ENCODE measurements around the gene RNGTT. TPM values are rescaled to one million over a fixed set of nuclear protein-coding genes. Genes with fewer than 3 reads are reported as not detected.

Gene RNGTT
- total RNA-seq, 2 donors from 2014 or later = 7.8 to 11.4 TPM

- intact Hi-C loops (cut with DNase I) = no loop called here
- no peak for TF ChIP-seq CTCF (IDR thresholded peaks at IDR 0.05)
- no peak overlapping the region for H3K27ac ChIP-seq
- H3K4me1 ChIP-seq = no peaks in the 10 kb centered on the region
- H3K9ac ChIP-seq (ENCODE audit: low read depth in 2 of 2, low read length in 2 of 2) = no peak overlapping the region
- DNase-seq = no peak
- no peaks in the 10 kb centered on the region for H3K27me3 ChIP-seq
- H3K9me3 ChIP-seq = no peaks in the 10 kb centered on the region
- no peaks in the 10 kb centered on the region for H3K36me3 ChIP-seq
- H3K4me3 ChIP-seq = no peak overlapping the region
Measured at GRCh38 chr6:88636871-88637270, 326.5 kb downstream of the RNGTT start.

- TF ChIP-seq CTCF (IDR thresholded peaks at IDR 0.05) = no peak
- intact Hi-C loops (cut with DNase I) = no loop called here
Measured at GRCh38 chr6:88633782-88634181, 329.6 kb downstream of the RNGTT start.

GRCh38 chr6:88631830-88632229, 331.6 kb downstream of the RNGTT start:
- H3K27me3 ChIP-seq = no peaks in the 10 kb centered on the region
- H3K36me3 ChIP-seq = no peaks in the 10 kb centered on the region
- TF ChIP-seq CTCF (IDR thresholded peaks at IDR 0.05) = no peak
- no peak overlapping the region for H3K27ac ChIP-seq
- no peak overlapping the region for H3K9ac ChIP-seq (ENCODE audit: low read depth in 2 of 2, low read length in 2 of 2)
- intact Hi-C loops (cut with DNase I) = no loop called here
- no peaks in the 10 kb centered on the region for H3K9me3 ChIP-seq
- H3K4me1 ChIP-seq = no peaks in the 10 kb centered on the region
- H3K4me3 ChIP-seq = no peak overlapping the region
- DNase-seq = no peak

More at GRCh38 chr6:88633782-88634181, 329.6 kb downstream of the RNGTT start:
- H3K36me3 ChIP-seq = no peaks in the 10 kb centered on the region
- no peak overlapping the region for H3K4me3 ChIP-seq
- H3K4me1 ChIP-seq = no peaks in the 10 kb centered on the region
- H3K27me3 ChIP-seq = no peaks in the 10 kb centered on the region
- no peaks in the 10 kb centered on the region for H3K9me3 ChIP-seq
- H3K27ac ChIP-seq = no peak overlapping the region
- no peak for DNase-seq
- H3K9ac ChIP-seq (ENCODE audit: low read depth in 2 of 2, low read length in 2 of 2) = no peak overlapping the region

- Histone ChIP-seq H3K4me3 (no peak overlapping the region), H3K4me1 (no peaks in the 10 kb centered on the region), H3K36me3 (no peaks in the 10 kb centered on the region), H3K9ac (ENCODE audit: low read depth in 2 of 2, low read length in 2 of 2) (no peak overlapping the region), H3K27ac (no peak overlapping the region), H3K9me3 (no peaks in the 10 kb centered on the region), H3K27me3 (no peaks in the 10 kb centered on the region)
- no peak for DNase-seq
- intact Hi-C loops (cut with DNase I) = no loop called here
- TF ChIP-seq CTCF (IDR thresholded peaks at IDR 0.05) = no peak
Measured at GRCh38 chr6:88629838-88630494, 333.5 kb downstream of the RNGTT start.

GRCh38 chr6:88626460-88626859, 337.0 kb downstream of the RNGTT start:
- Histone ChIP-seq H3K27ac (no peak overlapping the region), H3K9ac (ENCODE audit: low read depth in 2 of 2, low read length in 2 of 2) (no peak overlapping the region), H3K4me1 (no peaks in the 10 kb centered on the region), H3K9me3 (no peaks in the 10 kb centered on the region), H3K4me3 (no peak overlapping the region), H3K27me3 (no peaks in the 10 kb centered on the region), H3K36me3 (no peaks in the 10 kb centered on the region)
- intact Hi-C loops (cut with DNase I) = no loop called here
- TF ChIP-seq CTCF (IDR thresholded peaks at IDR 0.05) = no peak
- DNase-seq = no peak

Measured in colonic mucosa (tissue), 4 donors.